ENCODE data around the gene APLP2.

APLP2 gene

DNA sequence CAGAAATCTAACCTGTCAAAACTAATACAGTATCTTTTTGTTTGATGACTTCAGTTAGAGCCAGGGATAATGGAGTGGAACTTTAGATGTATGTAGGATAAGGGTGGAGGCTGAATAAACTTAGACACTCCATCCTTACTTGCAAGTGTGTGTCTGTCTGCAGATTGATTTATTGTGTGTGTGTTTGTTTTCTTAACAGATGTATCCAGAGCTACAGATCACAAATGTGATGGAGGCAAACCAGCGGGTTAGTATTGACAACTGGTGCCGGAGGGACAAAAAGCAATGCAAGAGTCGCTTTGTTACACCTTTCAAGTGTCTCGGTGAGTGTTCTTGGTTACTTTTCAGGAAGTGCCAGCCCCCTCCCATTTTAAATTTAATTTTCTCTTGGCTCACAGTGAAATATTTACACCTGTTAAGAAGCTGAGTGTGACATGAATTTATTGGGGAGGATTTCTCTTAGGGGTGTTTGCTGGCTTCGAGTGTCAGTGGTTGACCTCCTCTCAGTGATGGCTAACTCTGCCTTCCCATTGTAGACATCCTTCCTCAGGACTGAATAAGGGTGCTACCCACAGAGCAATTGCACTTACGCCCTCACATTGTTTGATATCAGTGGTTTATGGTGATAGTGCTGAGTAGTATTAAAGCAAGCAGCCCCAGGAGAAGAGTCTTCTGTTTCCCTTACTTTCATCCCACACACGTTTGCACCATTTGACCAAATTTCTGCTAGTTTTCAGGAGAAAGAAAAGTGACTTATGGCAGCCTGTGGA, 40.8 kb downstream of the APLP2 start:
- Histone ChIP-seq H3K27me3 (no peaks in the 10 kb centered on the region), H3K9ac (no peak overlapping the region), H4K20me1 (no peaks in the 10 kb centered on the region), H3K4me3 (no peak overlapping the region), H3K4me1 (peaks cover 12% of the 10 kb centered on the region), H3K36me3 (peaks cover 60% of the 10 kb centered on the region), H3K9me3 (peaks cover 18% of the 10 kb centered on the region), H3K4me2 (no peak overlapping the region), H3K27ac (no peak overlapping the region)
- no peak for TF ChIP-seq Cebpa-rat (IDR thresholded peaks at IDR 0.05)

DNA sequence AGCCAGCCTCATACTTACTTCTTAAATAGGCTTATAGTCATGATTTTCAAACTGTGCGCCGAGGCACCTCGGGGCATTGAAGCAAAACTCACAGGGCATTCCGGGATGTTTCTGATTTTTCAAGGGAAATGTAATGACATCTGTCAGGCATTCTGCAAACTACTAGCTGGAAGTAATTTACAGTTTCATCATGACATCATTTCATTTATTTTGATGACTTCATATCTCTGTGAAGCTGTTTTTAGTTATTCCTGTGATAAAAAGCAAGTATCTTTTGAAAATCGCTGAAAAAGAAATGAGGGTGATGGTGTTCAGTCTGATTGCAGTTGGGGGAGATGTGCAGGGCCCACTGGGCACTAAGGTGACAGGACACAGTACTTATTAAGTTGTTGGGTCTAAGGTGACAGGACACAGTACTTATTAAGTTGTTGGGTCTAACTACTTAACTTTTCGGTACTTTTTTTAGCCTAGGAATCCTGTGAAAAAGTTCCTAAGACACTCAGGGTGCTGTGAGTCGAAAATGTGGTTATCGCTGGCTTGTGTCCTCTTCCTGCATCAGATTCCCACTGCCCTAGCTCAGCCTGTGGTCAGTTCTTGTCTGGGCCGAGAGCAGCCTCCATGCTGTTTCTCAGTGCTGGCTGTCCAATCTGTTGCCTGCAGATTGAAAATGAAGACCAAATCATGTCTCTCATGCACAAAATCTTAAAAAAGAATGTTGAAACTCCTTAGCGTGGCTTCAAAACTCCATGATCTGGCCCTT, 42.6 kb downstream of the APLP2 start:
- H3K27me3 ChIP-seq: no peaks in the 10 kb centered on the region
- H3K27ac ChIP-seq: no peak overlapping the region
- peaks cover 4% of the 10 kb centered on the region; the same call in 1 of the 2 replicates for H3K9me3 ChIP-seq
- H3K4me3 ChIP-seq: no peak overlapping the region
- no peaks in the 10 kb centered on the region for H4K20me1 ChIP-seq
- no peak overlapping the region for H3K9ac ChIP-seq
- H3K36me3 ChIP-seq: peaks cover 57% of the 10 kb centered on the region
- H3K4me2 ChIP-seq: no peak overlapping the region
- H3K4me1 ChIP-seq: peaks cover 14% of the 10 kb centered on the region
- TF ChIP-seq Cebpa-rat (IDR thresholded peaks at IDR 0.05): no peak

DNA sequence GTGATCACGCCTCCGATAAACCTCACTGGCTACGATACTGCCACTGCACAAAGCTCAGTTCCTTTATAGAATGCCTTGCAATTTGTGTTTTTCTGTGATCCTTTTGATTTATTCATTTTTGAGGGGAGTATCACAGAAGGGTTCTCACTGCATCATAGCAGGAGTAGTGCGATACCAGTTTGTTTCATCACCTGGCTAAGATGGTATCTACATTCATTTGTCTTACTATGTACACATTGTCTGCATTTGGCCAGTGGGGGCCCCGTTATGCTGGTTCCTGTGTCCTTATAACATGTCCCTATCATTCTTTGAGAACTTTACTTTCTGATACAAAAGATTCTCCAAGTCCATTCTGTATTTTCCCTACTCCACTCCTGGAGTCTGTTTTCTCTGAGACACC, 44.6 kb downstream of the APLP2 start:
- Histone ChIP-seq H3K9ac (no peak overlapping the region), H3K36me3 (peaks cover 55% of the 10 kb centered on the region), H3K9me3 (no peaks in the 10 kb centered on the region), H3K4me3 (no peak overlapping the region), H3K4me2 (no peak overlapping the region), H3K4me1 (peaks cover 34% of the 10 kb centered on the region), H3K27me3 (no peaks in the 10 kb centered on the region), H4K20me1 (no peaks in the 10 kb centered on the region), H3K27ac (no peak overlapping the region)
- TF ChIP-seq Cebpa-rat (IDR thresholded peaks at IDR 0.05): no peak

DNA sequence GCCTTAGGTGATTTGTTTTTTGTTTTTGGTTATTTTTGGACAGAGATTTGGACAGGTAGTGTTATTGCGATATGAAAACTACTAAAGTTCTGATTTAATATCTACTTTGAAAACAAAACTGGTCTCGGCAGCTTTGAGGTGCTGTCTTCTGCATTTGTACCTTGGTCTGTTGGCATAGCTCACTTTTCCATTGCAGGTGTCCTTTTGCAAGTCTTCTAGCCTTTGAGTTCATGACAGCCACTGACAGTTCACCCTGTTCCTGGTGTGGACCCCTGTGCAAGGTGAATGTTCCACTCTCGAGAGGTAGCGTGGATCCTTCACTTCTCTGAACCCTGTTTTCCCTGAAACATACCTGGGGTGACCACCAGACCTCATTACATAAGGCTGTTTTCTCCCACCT, 45.0 kb downstream of the APLP2 start:
- Histone ChIP-seq H3K4me3 (no peak overlapping the region), H3K27ac (no peak overlapping the region), H3K27me3 (no peaks in the 10 kb centered on the region), H3K9ac (no peak overlapping the region), H3K36me3 (peaks cover 50% of the 10 kb centered on the region), H4K20me1 (no peaks in the 10 kb centered on the region), H3K9me3 (no peaks in the 10 kb centered on the region), H3K4me2 (no peak overlapping the region), H3K4me1 (peaks cover 39% of the 10 kb centered on the region)
- TF ChIP-seq Cebpa-rat (IDR thresholded peaks at IDR 0.05): no peak

DNA sequence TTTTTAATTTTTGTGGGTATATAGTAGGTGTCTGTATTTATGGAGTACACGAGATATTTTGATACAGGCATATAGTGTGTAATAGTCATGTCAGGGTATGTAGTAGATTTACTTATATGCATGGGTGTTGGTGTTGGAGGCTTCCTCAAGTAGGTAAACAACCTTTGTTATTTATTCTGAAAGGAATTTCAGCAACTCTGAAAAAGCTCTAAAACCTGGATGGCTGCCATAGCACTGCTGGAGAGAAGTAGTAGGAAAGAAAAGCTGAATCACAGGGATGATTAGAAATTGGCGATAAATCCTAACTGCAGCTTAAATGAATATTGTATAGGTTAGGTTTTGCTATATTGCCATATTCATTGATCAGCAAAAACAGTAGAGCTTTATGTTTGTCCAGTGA, 45.5 kb downstream of the APLP2 start:
- H3K9ac ChIP-seq: no peak overlapping the region
- peaks cover 45% of the 10 kb centered on the region for H3K36me3 ChIP-seq
- H3K4me3 ChIP-seq: no peak overlapping the region
- no peaks in the 10 kb centered on the region for H4K20me1 ChIP-seq
- H3K4me1 ChIP-seq: peaks cover 44% of the 10 kb centered on the region
- no peaks in the 10 kb centered on the region for H3K9me3 ChIP-seq
- no peak overlapping the region for H3K27ac ChIP-seq
- H3K4me2 ChIP-seq: no peak overlapping the region
- H3K27me3 ChIP-seq: no peaks in the 10 kb centered on the region
- no peak for TF ChIP-seq Cebpa-rat (IDR thresholded peaks at IDR 0.05)

DNA sequence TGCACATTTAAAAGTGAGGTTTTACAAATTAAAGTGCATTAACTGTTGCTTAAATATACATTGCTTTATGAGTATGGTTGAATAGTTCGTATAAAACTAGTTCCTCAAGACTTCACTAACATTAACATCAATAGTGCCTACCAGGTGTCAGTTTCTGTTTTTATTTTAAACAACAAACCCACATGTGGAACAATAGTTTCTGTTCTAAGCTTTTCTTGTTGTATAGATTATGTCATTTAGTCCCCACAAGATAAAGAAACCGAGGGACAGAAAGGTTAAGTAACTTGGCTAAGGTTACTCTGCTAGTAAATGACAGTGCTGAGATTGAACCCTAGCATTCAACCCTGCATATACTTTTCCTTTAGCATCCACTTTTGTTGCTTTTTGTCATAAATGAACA, 48.5 kb downstream of the APLP2 start:
- Histone ChIP-seq H3K9me3 (no peaks in the 10 kb centered on the region), H4K20me1 (no peaks in the 10 kb centered on the region), H3K4me1 (peaks cover 64% of the 10 kb centered on the region), H3K4me2 (peak overlapping the region; percentile 74), H3K9ac (no peak overlapping the region), H3K36me3 (peaks cover 27% of the 10 kb centered on the region), H3K27ac (peak overlapping the region; percentile 33; the same call in 1 of the 2 replicates), H3K4me3 (no peak overlapping the region), H3K27me3 (no peaks in the 10 kb centered on the region)
- TF ChIP-seq Cebpa-rat (IDR thresholded peaks at IDR 0.05): no peak

DNA sequence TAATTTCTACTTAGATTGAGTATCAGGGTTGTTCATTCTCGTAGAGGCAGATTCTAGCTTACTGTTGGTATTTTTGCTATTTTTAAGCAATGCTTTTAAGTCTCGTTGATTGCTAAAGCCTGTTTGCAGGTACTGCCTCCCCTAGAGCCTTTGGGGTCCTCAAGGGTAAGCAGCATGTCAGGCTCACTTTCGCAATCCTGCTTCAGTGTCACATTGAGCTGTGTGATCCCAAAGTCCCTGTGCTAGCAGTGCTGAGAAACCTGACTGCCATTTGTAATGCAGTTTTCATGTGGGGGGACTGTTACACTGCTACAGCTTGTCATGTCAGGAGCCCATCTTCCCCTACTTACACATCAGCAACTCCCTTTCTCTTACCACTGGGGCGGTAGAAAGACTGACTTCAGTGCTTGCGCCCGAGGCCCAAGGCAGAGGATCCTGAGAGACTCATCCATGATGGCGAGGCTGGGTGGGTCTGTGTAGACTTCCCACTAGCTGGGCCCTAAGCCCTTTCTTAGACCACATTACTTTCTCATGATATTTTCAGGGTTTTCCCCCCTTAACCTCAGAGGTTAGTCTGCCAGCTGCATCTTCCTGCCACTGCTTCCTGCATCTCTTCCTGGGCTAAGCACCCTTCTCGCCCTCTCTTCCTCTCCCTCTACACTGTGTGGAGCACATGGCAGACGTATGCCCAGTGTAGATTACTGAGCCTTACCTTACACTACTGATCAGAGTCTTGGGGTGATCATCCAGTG, 49.1 kb downstream of the APLP2 start:
- TF ChIP-seq Cebpa-rat (IDR thresholded peaks at IDR 0.05): no peak
- no peak overlapping the region for H3K4me3 ChIP-seq
- H3K4me1 ChIP-seq: peaks cover 58% of the 10 kb centered on the region
- H3K9ac ChIP-seq: no peak overlapping the region
- H3K27me3 ChIP-seq: no peaks in the 10 kb centered on the region
- no peaks in the 10 kb centered on the region for H4K20me1 ChIP-seq
- peak overlapping the region; percentile 74 for H3K4me2 ChIP-seq
- H3K27ac ChIP-seq: peak overlapping the region; percentile 33; the same call in 1 of the 2 replicates
- no peaks in the 10 kb centered on the region for H3K9me3 ChIP-seq
- H3K36me3 ChIP-seq: peaks cover 27% of the 10 kb centered on the region

DNA sequence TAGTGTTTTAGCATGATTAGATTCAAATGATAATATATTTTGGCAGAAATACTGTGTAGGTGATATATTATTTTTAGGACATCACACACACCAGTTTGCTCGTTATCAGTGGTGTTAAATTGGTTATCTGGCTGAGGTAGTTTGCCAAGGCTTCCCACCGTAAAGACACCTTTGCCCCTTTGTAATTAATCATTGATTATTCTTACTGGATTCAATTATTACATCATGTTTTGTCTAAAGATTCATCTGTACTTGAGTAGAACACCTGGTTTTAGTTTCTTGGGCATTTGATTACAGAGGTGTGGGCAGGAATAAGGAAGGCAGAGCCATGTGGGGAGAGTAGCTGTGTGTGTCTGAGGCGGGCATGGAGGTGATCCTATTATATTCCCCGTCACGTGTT, 50.4 kb downstream of the APLP2 start:
- H3K27me3 ChIP-seq: no peaks in the 10 kb centered on the region
- no peak overlapping the region for H3K4me3 ChIP-seq
- peaks cover 57% of the 10 kb centered on the region for H3K4me1 ChIP-seq
- H3K9ac ChIP-seq: no peak overlapping the region
- TF ChIP-seq Cebpa-rat (IDR thresholded peaks at IDR 0.05): no peak
- H3K36me3 ChIP-seq: peaks cover 36% of the 10 kb centered on the region
- peak overlapping the region; percentile 65 for H3K4me2 ChIP-seq
- no peaks in the 10 kb centered on the region for H4K20me1 ChIP-seq
- H3K9me3 ChIP-seq: no peaks in the 10 kb centered on the region
- no peak overlapping the region for H3K27ac ChIP-seq

DNA sequence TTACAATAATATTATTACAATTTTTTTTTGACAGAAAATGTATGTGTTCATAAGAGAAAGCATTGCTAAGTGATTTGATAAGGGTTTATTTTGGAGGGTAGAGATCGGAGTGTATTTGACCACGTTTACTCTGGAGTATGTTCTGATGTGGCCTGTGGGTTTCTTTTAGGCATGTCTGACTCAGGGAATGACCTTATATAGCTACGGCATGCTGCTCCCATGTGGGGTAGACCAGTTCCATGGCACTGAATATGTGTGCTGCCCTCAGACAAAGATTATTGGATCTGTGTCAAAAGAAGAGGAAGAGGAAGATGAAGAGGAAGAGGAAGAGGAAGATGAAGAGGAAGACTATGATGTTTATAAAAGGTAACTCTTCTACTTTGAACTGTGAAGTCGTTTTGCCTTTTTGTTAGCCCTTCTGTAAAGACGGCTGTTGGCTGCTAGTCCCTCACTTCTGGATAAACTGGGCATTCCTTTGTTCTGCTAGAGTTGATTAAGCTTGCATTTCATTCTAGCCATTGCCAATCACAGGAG, 51.8 kb downstream of the APLP2 start:
- no peak overlapping the region for H3K4me3 ChIP-seq
- no peaks in the 10 kb centered on the region for H4K20me1 ChIP-seq
- peaks cover 46% of the 10 kb centered on the region for H3K36me3 ChIP-seq
- H3K27ac ChIP-seq: no peak overlapping the region
- no peak overlapping the region for H3K9ac ChIP-seq
- peaks cover 57% of the 10 kb centered on the region for H3K4me1 ChIP-seq
- H3K9me3 ChIP-seq: no peaks in the 10 kb centered on the region
- H3K27me3 ChIP-seq: no peaks in the 10 kb centered on the region
- H3K4me2 ChIP-seq: peak overlapping the region; percentile 65
- TF ChIP-seq Cebpa-rat (IDR thresholded peaks at IDR 0.05): no peak
